Neural cell (in vitro differentiated cells): ENCODE measurements around the gene ABCG5. TPM values are rescaled to one million over a fixed set of nuclear protein-coding genes. Genes with fewer than 3 reads are reported as not detected.

Experiments used
- H2AFZ ChIP-seq: fragments of 200-600, 300-800 bp; sonication (generic), shearing (Covaris generic); 2 replicates; pipeline ENCODE4 v1.6.0; 2014; ENCODE audit warnings: low read depth, mild to moderate bottlenecking, antibody characterized with exemption, low read length, moderate library complexity
- H3F3A ChIP-seq: fragments of 200-600 bp; shearing (Covaris generic); 2 replicates; pipeline ENCODE4 v1.6.1; 2016; ENCODE audit warnings: mild to moderate bottlenecking, moderate library complexity, mixed read lengths, antibody characterized with exemption, low read length; ENCODE audit not compliant: insufficient read depth, poor library complexity, severe bottlenecking
- H3K27ac ChIP-seq: fragments of 200-600, 300-800 bp; sonication (generic), shearing (Covaris generic); 2 replicates; pipeline ENCODE4 v1.5.1; 2014; ENCODE audit warnings: mild to moderate bottlenecking, low read length, moderate library complexity
- H3K27me3 ChIP-seq: fragments of 300-800, 200-600 bp; sonication (generic), shearing (Covaris generic); 2 replicates; pipeline ENCODE4 v1.6.0; 2014; ENCODE audit warnings: mild to moderate bottlenecking, low read depth, low read length, moderate library complexity; ENCODE audit not compliant: insufficient read depth
- H3K36me3 ChIP-seq: fragments of 300-800, 200-600 bp; sonication (generic), shearing (Covaris generic); 2 replicates; pipeline ENCODE4 v1.5.1; 2014; ENCODE audit warnings: mild to moderate bottlenecking, antibody characterized with exemption, low read length, moderate library complexity; ENCODE audit not compliant: insufficient read depth
- H3K4me2 ChIP-seq: fragments of 300-800, 200-600 bp; sonication (generic), shearing (Covaris generic); 2 replicates; pipeline ENCODE4 v1.6.0; 2014; ENCODE audit warnings: mild to moderate bottlenecking, low read length
- H3K4me3 ChIP-seq: fragments of 300-800, 200-600 bp; sonication (generic), shearing (Covaris generic); 2 replicates; pipeline ENCODE4 v1.5.1; 2014; ENCODE audit warnings: mild to moderate bottlenecking, low read length, moderate library complexity
- H3K79me2 ChIP-seq: fragments of 200-600 bp; shearing (Covaris generic); replicated peaks from 2 replicates; pipeline ENCODE4 v1.6.0; 2014; ENCODE audit warnings: mild to moderate bottlenecking, low read length, moderate library complexity; ENCODE audit not compliant: insufficient read depth
- H3K9ac ChIP-seq: fragments of 300-800, 200-600 bp; sonication (generic), shearing (Covaris generic); 2 replicates; pipeline ENCODE4 v1.6.1; 2016; ENCODE audit warnings: mild to moderate bottlenecking, low read length, mixed read lengths
- H3K9me2 ChIP-seq: fragments of 200-600 bp; shearing (Covaris generic); 2 replicates; pipeline ENCODE4 v1.6.1; 2016; ENCODE audit warnings: mild to moderate bottlenecking, low read length, mixed read lengths; ENCODE audit not compliant: insufficient read depth
- H3K9me3 ChIP-seq: fragments of 200-600, 300-800 bp; sonication (generic), shearing (Covaris generic); 2 replicates; pipeline ENCODE4 v1.6.1; 2016; ENCODE audit warnings: mild to moderate bottlenecking, mixed run types, low read length, moderate library complexity, mixed read lengths
- H4K20me1 ChIP-seq: fragments of 200-600 bp; shearing (Covaris generic); 2 replicates; pipeline ENCODE4 v1.6.1; 2016; ENCODE audit warnings: mild to moderate bottlenecking, mixed run types; ENCODE audit not compliant: insufficient read depth
- EP300 ChIP-seq: fragments of 450-650 bp; conservative IDR thresholded peaks from 2 replicates; pipeline ENCODE4 v1.6.1; 2014; ENCODE audit warnings: antibody characterized with exemption, mild to moderate bottlenecking, moderate library complexity; ENCODE audit not compliant: poor library complexity, severe bottlenecking
- EZH2 ChIP-seq: fragments of 200-600, 300-800 bp; shearing (Covaris generic), sonication (generic); IDR thresholded peaks from 2 replicates; pipeline ENCODE4 v1.6.1; 2014; ENCODE audit warnings: antibody characterized with exemption, low read length, borderline replicate concordance, mild to moderate bottlenecking; ENCODE audit not compliant: insufficient read depth, poor library complexity, severe bottlenecking
- MXI1 ChIP-seq: fragments of 450-650 bp; conservative IDR thresholded peaks from 2 replicates; pipeline ENCODE4 v1.6.1; 2014; ENCODE audit warnings: antibody characterized with exemption, mild to moderate bottlenecking; ENCODE audit not compliant: poor library complexity, severe bottlenecking
- POLR2AphosphoS5 ChIP-seq: IDR thresholded peaks from 2 replicates; pipeline ENCODE4 v1.6.1; 2012
- RAD21 ChIP-seq: fragments of 450-650 bp; conservative IDR thresholded peaks from 2 replicates; pipeline ENCODE4 v1.6.1; 2014; ENCODE audit warnings: antibody characterized with exemption, mild to moderate bottlenecking, moderate library complexity
- SMC3 ChIP-seq: fragments of 450-650 bp; conservative IDR thresholded peaks from 2 replicates; pipeline ENCODE4 v1.6.1; 2014; ENCODE audit warnings: antibody characterized with exemption, mild to moderate bottlenecking, moderate library complexity; ENCODE audit not compliant: poor library complexity
- TAF1 ChIP-seq: IDR thresholded peaks from 2 replicates; pipeline ENCODE4 v1.6.1; 2012; ENCODE audit warnings: low read depth
- polyA plus RNA-seq: library from polyadenylated mRNA; depleted of rRNA; stranded (reverse); fragments of >200 nt; gene quantifications from 2 replicates; pipeline ENCODE4 v1.2.3, GENCODE V29; 2014
- TF ChIP-seq, protein P1 (sequence below): IDR thresholded peaks from 2 replicates; pipeline ENCODE4 v1.6.1; 2012; ENCODE audit warnings: borderline replicate concordance
- TF ChIP-seq, protein P2 (sequence below): fragments of 450-650 bp; IDR thresholded peaks from 2 replicates; pipeline ENCODE4 v1.5.1; 2014; ENCODE audit warnings: antibody characterized with exemption, mild to moderate bottlenecking, moderate library complexity; ENCODE audit not compliant: poor library complexity, severe bottlenecking

Gene ABCG5
- polyA plus RNA-seq, 1 donor from 2014 or later: not detected

GRCh38 chr2:43825841-43826240 is 12.8 kb downstream of the ABCG5 start:
- Histone ChIP-seq H4K20me1 (no peaks in the 10 kb centered on the region), H3K27ac (no peak overlapping the region), H3F3A (no peaks in the 10 kb centered on the region), H3K9me2 (no peaks in the 10 kb centered on the region), H3K4me2 (no peak overlapping the region), H3K36me3 (no peaks in the 10 kb centered on the region), H3K79me2 (no peaks in the 10 kb centered on the region), H3K9me3 (no peaks in the 10 kb centered on the region), H2AFZ (no peak overlapping the region), H3K27me3 (no peaks in the 10 kb centered on the region), H3K4me3 (no peak overlapping the region), H3K9ac (no peak overlapping the region)
- TF ChIP-seq POLR2AphosphoS5 (no peak), TAF1 (no peak), EZH2 (no peak), MXI1 (no peak), EP300 (no peak), SMC3 (no peak), RAD21 (no peak)
- TF ChIP-seq, protein P1, sequence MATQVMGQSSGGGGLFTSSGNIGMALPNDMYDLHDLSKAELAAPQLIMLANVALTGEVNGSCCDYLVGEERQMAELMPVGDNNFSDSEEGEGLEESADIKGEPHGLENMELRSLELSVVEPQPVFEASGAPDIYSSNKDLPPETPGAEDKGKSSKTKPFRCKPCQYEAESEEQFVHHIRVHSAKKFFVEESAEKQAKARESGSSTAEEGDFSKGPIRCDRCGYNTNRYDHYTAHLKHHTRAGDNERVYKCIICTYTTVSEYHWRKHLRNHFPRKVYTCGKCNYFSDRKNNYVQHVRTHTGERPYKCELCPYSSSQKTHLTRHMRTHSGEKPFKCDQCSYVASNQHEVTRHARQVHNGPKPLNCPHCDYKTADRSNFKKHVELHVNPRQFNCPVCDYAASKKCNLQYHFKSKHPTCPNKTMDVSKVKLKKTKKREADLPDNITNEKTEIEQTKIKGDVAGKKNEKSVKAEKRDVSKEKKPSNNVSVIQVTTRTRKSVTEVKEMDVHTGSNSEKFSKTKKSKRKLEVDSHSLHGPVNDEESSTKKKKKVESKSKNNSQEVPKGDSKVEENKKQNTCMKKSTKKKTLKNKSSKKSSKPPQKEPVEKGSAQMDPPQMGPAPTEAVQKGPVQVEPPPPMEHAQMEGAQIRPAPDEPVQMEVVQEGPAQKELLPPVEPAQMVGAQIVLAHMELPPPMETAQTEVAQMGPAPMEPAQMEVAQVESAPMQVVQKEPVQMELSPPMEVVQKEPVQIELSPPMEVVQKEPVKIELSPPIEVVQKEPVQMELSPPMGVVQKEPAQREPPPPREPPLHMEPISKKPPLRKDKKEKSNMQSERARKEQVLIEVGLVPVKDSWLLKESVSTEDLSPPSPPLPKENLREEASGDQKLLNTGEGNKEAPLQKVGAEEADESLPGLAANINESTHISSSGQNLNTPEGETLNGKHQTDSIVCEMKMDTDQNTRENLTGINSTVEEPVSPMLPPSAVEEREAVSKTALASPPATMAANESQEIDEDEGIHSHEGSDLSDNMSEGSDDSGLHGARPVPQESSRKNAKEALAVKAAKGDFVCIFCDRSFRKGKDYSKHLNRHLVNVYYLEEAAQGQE: no peak
- TF ChIP-seq, protein P2, sequence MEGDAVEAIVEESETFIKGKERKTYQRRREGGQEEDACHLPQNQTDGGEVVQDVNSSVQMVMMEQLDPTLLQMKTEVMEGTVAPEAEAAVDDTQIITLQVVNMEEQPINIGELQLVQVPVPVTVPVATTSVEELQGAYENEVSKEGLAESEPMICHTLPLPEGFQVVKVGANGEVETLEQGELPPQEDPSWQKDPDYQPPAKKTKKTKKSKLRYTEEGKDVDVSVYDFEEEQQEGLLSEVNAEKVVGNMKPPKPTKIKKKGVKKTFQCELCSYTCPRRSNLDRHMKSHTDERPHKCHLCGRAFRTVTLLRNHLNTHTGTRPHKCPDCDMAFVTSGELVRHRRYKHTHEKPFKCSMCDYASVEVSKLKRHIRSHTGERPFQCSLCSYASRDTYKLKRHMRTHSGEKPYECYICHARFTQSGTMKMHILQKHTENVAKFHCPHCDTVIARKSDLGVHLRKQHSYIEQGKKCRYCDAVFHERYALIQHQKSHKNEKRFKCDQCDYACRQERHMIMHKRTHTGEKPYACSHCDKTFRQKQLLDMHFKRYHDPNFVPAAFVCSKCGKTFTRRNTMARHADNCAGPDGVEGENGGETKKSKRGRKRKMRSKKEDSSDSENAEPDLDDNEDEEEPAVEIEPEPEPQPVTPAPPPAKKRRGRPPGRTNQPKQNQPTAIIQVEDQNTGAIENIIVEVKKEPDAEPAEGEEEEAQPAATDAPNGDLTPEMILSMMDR: no peak

DNA sequence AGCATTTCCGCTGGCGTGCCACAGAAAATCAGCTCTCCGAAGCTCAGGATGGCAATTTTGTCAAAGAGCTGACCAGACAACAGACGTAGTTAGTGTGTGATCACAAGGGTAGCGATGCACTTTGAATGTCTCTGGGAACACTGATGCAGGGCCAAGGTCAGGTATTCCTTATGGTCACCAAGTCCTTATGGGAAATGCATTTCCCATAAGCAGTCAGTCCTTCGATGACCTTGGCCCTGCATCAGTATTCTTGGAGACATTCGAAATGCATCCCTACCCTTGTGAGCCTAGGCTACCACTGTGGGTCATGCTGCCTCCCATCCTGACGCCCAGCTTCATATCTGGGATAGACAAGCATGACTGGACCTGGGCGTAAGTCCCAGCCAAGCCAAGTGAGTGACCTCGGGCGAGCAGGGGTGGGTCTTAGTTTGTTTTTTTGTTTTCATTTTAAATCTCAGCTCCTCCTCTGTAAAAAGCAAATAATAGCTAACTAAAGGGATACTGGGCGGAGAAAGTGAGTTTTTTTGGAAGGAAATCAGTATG is 13.6 kb downstream of the ABCG5 start:
- no peak overlapping the region for H3K9ac ChIP-seq
- H3F3A ChIP-seq: no peaks in the 10 kb centered on the region
- H3K27ac ChIP-seq: no peak overlapping the region
- no peaks in the 10 kb centered on the region for H3K9me2 ChIP-seq
- H4K20me1 ChIP-seq: no peaks in the 10 kb centered on the region
- H3K79me2 ChIP-seq: no peaks in the 10 kb centered on the region
- no peaks in the 10 kb centered on the region for H3K9me3 ChIP-seq
- H3K27me3 ChIP-seq: no peaks in the 10 kb centered on the region
- no peak overlapping the region for H2AFZ ChIP-seq
- TF ChIP-seq SMC3: no peak
- TF ChIP-seq EP300: no peak
- TF ChIP-seq, protein P1: no peak
- no peak for TF ChIP-seq RAD21
- no peak overlapping the region for H3K4me3 ChIP-seq
- H3K4me2 ChIP-seq: no peak overlapping the region
- no peaks in the 10 kb centered on the region for H3K36me3 ChIP-seq
